IPS-11a (cell line): ENCODE data around the gene LIPF.
"Not testable (repeated sequence)": the region's sequence is repeated elsewhere in the genome, so short reads cannot be mapped to it uniquely, and the experiment has no call there.

ENCODE experiments used
- H3K4me3 ChIP-seq: one replicate; pipeline ENCODE4 v1.5.1; 2013; ENCODE audit warnings: low read depth, low read length, control low read depth

LIPF gene

GRCh38 chr10:88664142-88664541, at the start of gene LIPF:
TSS of gene LIPF (plus strand) at chr10:88664442. CDS start at chr10:88667298, 2,856 bp downstream.
- no peak within 1 kb of the TSS for H3K4me3 ChIP-seq

GRCh38 chr10:88616250-88616977, 47.8 kb upstream of the LIPF start:
- H3K4me3 ChIP-seq, result no peak overlapping the region

GRCh38 chr10:88617772-88618300, 46.4 kb upstream of the LIPF start:
- H3K4me3 ChIP-seq, result no peak overlapping the region

- H3K4me3 ChIP-seq, result no peak overlapping the region
These were observed 45.7 kb upstream of the LIPF start for GRCh38 chr10:88618496-88618895.

GRCh38 chr10:88620441-88620840, 43.8 kb upstream of the LIPF start:
- H3K4me3 ChIP-seq, result no peak overlapping the region

- H3K4me3 ChIP-seq, result no peak overlapping the region
These were observed 40.4 kb upstream of the LIPF start for GRCh38 chr10:88623835-88624234.

GRCh38 chr10:88624840-88625239, 39.4 kb upstream of the LIPF start:
- no peak overlapping the region for H3K4me3 ChIP-seq

- no peak overlapping the region for H3K4me3 ChIP-seq
These were observed 24.1 kb upstream of the LIPF start for GRCh38 chr10:88640186-88640585.

GRCh38 chr10:88642209-88642608, 22.0 kb upstream of the LIPF start:
- no peak overlapping the region for H3K4me3 ChIP-seq

- H3K4me3 ChIP-seq, result no peak overlapping the region
These were observed 21.3 kb upstream of the LIPF start for GRCh38 chr10:88642963-88643362.

GRCh38 chr10:88647061-88647615, 17.1 kb upstream of the LIPF start:
- no peak overlapping the region for H3K4me3 ChIP-seq

- no peak overlapping the region for H3K4me3 ChIP-seq
These were observed 13.1 kb upstream of the LIPF start for GRCh38 chr10:88651101-88651551.

- no peak overlapping the region for H3K4me3 ChIP-seq
These were observed 11.6 kb upstream of the LIPF start for GRCh38 chr10:88652616-88653015.

GRCh38 chr10:88657901-88658300, 6.3 kb upstream of the LIPF start:
- H3K4me3 ChIP-seq, result no peak overlapping the region

GRCh38 chr10:88659725-88660597, 4.3 kb upstream of the LIPF start:
- no peak overlapping the region for H3K4me3 ChIP-seq

- no peak overlapping the region for H3K4me3 ChIP-seq
These were observed 3.7 kb upstream of the LIPF start for GRCh38 chr10:88660598-88660884.

GRCh38 chr10:88661018-88661417, 3.2 kb upstream of the LIPF start:
- no peak overlapping the region for H3K4me3 ChIP-seq

- H3K4me3 ChIP-seq, result no peak overlapping the region
These were observed 2.7 kb upstream of the LIPF start for GRCh38 chr10:88661577-88661976.

- H3K4me3 ChIP-seq, result not testable (repeated sequence)
These were observed 1.1 kb upstream of the LIPF start for GRCh38 chr10:88663153-88663552.

GRCh38 chr10:88668465-88668864, 4.2 kb downstream of the LIPF start:
- H3K4me3 ChIP-seq, result no peak overlapping the region

- no peak overlapping the region for H3K4me3 ChIP-seq
These were observed 6.3 kb downstream of the LIPF start for GRCh38 chr10:88670497-88670896.

- no peak overlapping the region for H3K4me3 ChIP-seq
These were observed 7.8 kb downstream of the LIPF start for GRCh38 chr10:88672041-88672440.
